GM18508 (cell line): Measurements from ENCODE around the gene AQP12B.

Experiments
- ATAC-seq: cut with Tn5 transposase; IDR thresholded peaks from one replicate; pipeline ENCODE4 v1.9.1; 2021; ENCODE audit warnings: moderate number of reproducible peaks; ENCODE audit not compliant: insufficient read depth, unreplicated experiment

Gene AQP12B

GRCh38 chr2:240718896-240719490 lies 36.3 kb upstream of the AQP12B start:
- no peak for ATAC-seq

GRCh38 chr2:240717681-240718581 lies 35.2 kb upstream of the AQP12B start:
- no peak for ATAC-seq

GRCh38 chr2:240717181-240717641 lies 34.5 kb upstream of the AQP12B start:
- no peak for ATAC-seq

- no peak for ATAC-seq
Observed at GRCh38 chr2:240716130-240716798, 33.6 kb upstream of the AQP12B start.

- ATAC-seq, result no peak
Observed at GRCh38 chr2:240714747-240715725, 32.4 kb upstream of the AQP12B start.

- no peak for ATAC-seq
Observed at GRCh38 chr2:240713928-240714746, 31.5 kb upstream of the AQP12B start.

- ATAC-seq, result no peak
Observed at GRCh38 chr2:240713071-240713927, 30.6 kb upstream of the AQP12B start.

GRCh38 chr2:240712121-240712520 lies 29.4 kb upstream of the AQP12B start:
- no peak for ATAC-seq

- no peak for ATAC-seq
Observed at GRCh38 chr2:240711701-240712100, 29.0 kb upstream of the AQP12B start.

GRCh38 chr2:240711296-240711695 lies 28.6 kb upstream of the AQP12B start:
- ATAC-seq, result no peak

GRCh38 chr2:240708457-240708856 lies 25.8 kb upstream of the AQP12B start:
- no peak for ATAC-seq

- no peak for ATAC-seq
Observed at GRCh38 chr2:240707821-240708220, 25.1 kb upstream of the AQP12B start.

- ATAC-seq, result no peak
Observed at GRCh38 chr2:240707043-240707756, 24.5 kb upstream of the AQP12B start.

- no peak for ATAC-seq
Observed at GRCh38 chr2:240705204-240705791, 22.6 kb upstream of the AQP12B start.

- no peak for ATAC-seq
Observed at GRCh38 chr2:240704651-240705050, 22.0 kb upstream of the AQP12B start.

- ATAC-seq, result no peak
Observed at GRCh38 chr2:240703417-240704341, 21.0 kb upstream of the AQP12B start.
